H1 (cell line): ENCODE measurements around the gene SYNPO2L. TPM values are rescaled to one million over a fixed set of nuclear protein-coding genes. Genes with fewer than 3 reads are reported as not detected.

ENCODE experiments used
- CTCF ChIA-PET: fragments of 300-600 bp; sonication (Branson Sonifier 250); formaldehyde crosslinking; loops from one replicate; lab custom pipeline; 2021; ENCODE audit not compliant: partially characterized antibody; lab: Charles Lee
- POLR2A ChIA-PET: fragments of 300-600 bp; sonication (Branson Sonifier 250); formaldehyde crosslinking; loops from one replicate; lab custom pipeline; 2021; ENCODE audit warnings: inconsistent platforms; ENCODE audit not compliant: partially characterized antibody; lab: Charles Lee
- DNase-seq, 2 experiments: peaks; one replicate each; pipeline versions ENCODE4 v3.0.0 to v3.0.0-alpha.2; 2010 to 2022; ENCODE audit warnings: low spot score in 2 of 2, low read depth in 1 of 2, mixed read lengths in 1 of 2
- FAIRE-seq: peaks from 2 replicates; lab custom pipeline; 2011; peaks lifted over from hg19 to GRCh38; lab: Jason Lieb, UNC
- H2AFZ ChIP-seq: 2 replicates; pipeline ENCODE4 v1.8.1; 2012; ENCODE audit warnings: low read length, inconsistent platforms
- H2AK5ac ChIP-seq: 2 replicates; pipeline ENCODE4 v1.6.1; 2013; ENCODE audit warnings: low read depth, low read length
- H2BK120ac ChIP-seq: replicated peaks from 2 replicates; pipeline ENCODE3; 2013; ENCODE audit warnings: low read depth, low read length, inconsistent platforms
- H2BK12ac ChIP-seq: 2 replicates; pipeline ENCODE4 v1.6.1; 2013; ENCODE audit warnings: low read depth, low read length
- H2BK15ac ChIP-seq: 2 replicates; pipeline ENCODE4 v1.6.1; 2013; ENCODE audit warnings: low read length
- H2BK20ac ChIP-seq: 2 replicates; pipeline ENCODE4 v1.6.1; 2013; ENCODE audit warnings: low read length
- H2BK5ac ChIP-seq: 2 replicates; pipeline ENCODE4 v1.6.1; 2013; ENCODE audit warnings: low read depth, low read length
- H3K14ac ChIP-seq: 2 replicates; pipeline ENCODE4 v1.6.1; 2013; ENCODE audit warnings: inconsistent platforms; ENCODE audit not compliant: insufficient read length
- H3K18ac ChIP-seq: 2 replicates; pipeline ENCODE4 v1.6.1; 2013; ENCODE audit warnings: low read length; ENCODE audit errors: extremely low read depth
- H3K23ac ChIP-seq: 2 replicates; pipeline ENCODE4 v1.6.1; 2013; ENCODE audit warnings: inconsistent platforms; ENCODE audit not compliant: insufficient read length
- H3K23me2 ChIP-seq: 2 replicates; pipeline ENCODE4 v1.6.1; 2013; ENCODE audit warnings: low read depth, low read length
- H3K27ac ChIP-seq: 2 replicates; pipeline ENCODE4 v1.6.1; 2011; ENCODE audit warnings: low read depth, low read length, inconsistent platforms
- H3K27me3 ChIP-seq, 4 experiments: replicated peaks in 1 of 4; 1 replicate in 1 of 4; 2 replicates in 3 of 4; pipeline versions ENCODE4 v1.6.1 to v1.8.1; 2011 to 2013; ENCODE audit warnings: low read length in 3 of 4, mild to moderate bottlenecking in 3 of 4, inconsistent platforms in 2 of 4, mixed read lengths in 2 of 4, moderate library complexity in 1 of 4; ENCODE audit not compliant: control insufficient read depth in 3 of 4, insufficient read depth in 3 of 4; ENCODE audit errors: extremely low read depth in 1 of 4
- H3K36me3 ChIP-seq, 4 experiments: 2 replicates each; pipeline versions ENCODE4 v1.6.1 to v1.8.1; 2011 to 2013; ENCODE audit warnings: mild to moderate bottlenecking in 4 of 4, low read length in 3 of 4, moderate library complexity in 2 of 4, control low read depth in 1 of 4, inconsistent platforms in 1 of 4; ENCODE audit not compliant: insufficient read depth in 4 of 4, control insufficient read depth in 2 of 4
- H3K4ac ChIP-seq: replicated peaks from 2 replicates; pipeline ENCODE3; 2013; ENCODE audit warnings: low read length, low read depth, mixed read lengths, inconsistent platforms; ENCODE audit not compliant: insufficient read length
- H3K4me1 ChIP-seq, 4 experiments: replicated peaks in 1 of 4; 1 replicate in 1 of 4; 2 replicates in 3 of 4; pipeline versions ENCODE4 v1.6.1 to v1.8.1; 2011 to 2013; ENCODE audit warnings: low read length in 3 of 4, inconsistent platforms in 2 of 4, mixed read lengths in 1 of 4; ENCODE audit not compliant: insufficient read depth in 4 of 4, control insufficient read depth in 3 of 4
- H3K4me2 ChIP-seq, 2 experiments: 2 replicates each; pipeline versions ENCODE4 v1.6.1 to v1.8.1; 2011 to 2013; ENCODE audit warnings: low read depth in 2 of 2, low read length in 2 of 2, control low read depth in 1 of 2, inconsistent platforms in 1 of 2, mild to moderate bottlenecking in 1 of 2; ENCODE audit not compliant: insufficient read depth in 1 of 2
- H3K4me3 ChIP-seq, 4 experiments: fragments of 200-600, 300-600 bp in 1 of 4; sonication (generic), shearing (Covaris generic), sonication (Bioruptor Twin) in 1 of 4; 2 replicates each; pipeline versions ENCODE4 v1.5.1 to v1.8.1; 2011 to 2016; ENCODE audit warnings: low read length in 4 of 4, low read depth in 3 of 4, control low read depth in 2 of 4, inconsistent platforms in 2 of 4, mild to moderate bottlenecking in 2 of 4, mixed read lengths in 1 of 4, moderate library complexity in 1 of 4; ENCODE audit not compliant: insufficient read depth in 2 of 4; ENCODE audit errors: extremely low read depth in 1 of 4
- H3K56ac ChIP-seq: replicated peaks from 2 replicates; pipeline ENCODE3; 2013; ENCODE audit warnings: low read depth, mild to moderate bottlenecking, mixed read lengths, low read length, inconsistent platforms; ENCODE audit not compliant: insufficient read length
- H3K79me1 ChIP-seq: 2 replicates; pipeline ENCODE4 v1.6.1; 2013; ENCODE audit warnings: low read depth, low read length, control low read depth
- H3K79me2 ChIP-seq, 2 experiments: 2 replicates each; pipeline versions ENCODE4 v1.6.1 to v1.8.1; 2012 to 2013; ENCODE audit warnings: low read length in 2 of 2, mild to moderate bottlenecking in 2 of 2, inconsistent platforms in 1 of 2; ENCODE audit not compliant: insufficient read depth in 2 of 2, control insufficient read depth in 1 of 2
- H3K9ac ChIP-seq, 4 experiments: replicated peaks in 1 of 4; 1 replicate in 1 of 4; 2 replicates in 3 of 4; pipeline versions ENCODE4 v1.6.1 to v1.8.1; 2011 to 2013; ENCODE audit warnings: low read depth in 3 of 4, low read length in 3 of 4, control low read depth in 2 of 4, mild to moderate bottlenecking in 2 of 4, moderate library complexity in 2 of 4, inconsistent platforms in 1 of 4; ENCODE audit errors: extremely low read depth in 1 of 4
- H3K9me3 ChIP-seq, 2 experiments: 2 replicates each; pipeline versions ENCODE4 v1.6.1 to v1.8.1; 2012 to 2013; ENCODE audit warnings: mild to moderate bottlenecking in 2 of 2, moderate library complexity in 2 of 2, control low read depth in 1 of 2, inconsistent platforms in 1 of 2, low read depth in 1 of 2, low read length in 1 of 2, mixed read lengths in 1 of 2; ENCODE audit not compliant: insufficient read depth in 2 of 2
- H4K20me1 ChIP-seq, 2 experiments: replicated peaks in 1 of 2; 2 replicates each; pipeline versions ENCODE3 to v1.8.1; 2011 to 2013; ENCODE audit warnings: inconsistent platforms in 2 of 2, low read length in 2 of 2, mild to moderate bottlenecking in 1 of 2; ENCODE audit not compliant: insufficient read depth in 2 of 2, control insufficient read depth in 1 of 2
- H4K5ac ChIP-seq: 2 replicates; pipeline ENCODE4 v1.6.1; 2013; ENCODE audit warnings: low read length, low read depth, mixed read lengths, inconsistent platforms; ENCODE audit not compliant: insufficient read length
- H4K8ac ChIP-seq: 2 replicates; pipeline ENCODE4 v1.8.0; 2013; ENCODE audit warnings: mild to moderate bottlenecking, moderate library complexity, low read length, inconsistent platforms; ENCODE audit not compliant: insufficient read depth; ENCODE audit errors: extremely low read depth
- H4K91ac ChIP-seq: replicated peaks from 2 replicates; pipeline ENCODE3; 2013; ENCODE audit warnings: low read length, mixed read lengths, inconsistent platforms; ENCODE audit not compliant: insufficient read length
- SIX5 ChIP-seq: IDR thresholded peaks from 2 replicates; pipeline ENCODE4 v1.6.1; 2011; ENCODE audit warnings: mild to moderate bottlenecking, low read depth, low read length
- WGBS, 2 experiments: shearing (Covaris generic) in 1 of 2; methylation state at CpG; one replicate each; pipeline versions ENCODE4 v1.1.6 to v1.1.7; 2013 to 2015; ENCODE audit warnings: low lambda C conversion rate in 2 of 2, mixed read lengths in 2 of 2, inconsistent platforms in 1 of 2, low coverage in 1 of 2, missing lambda C conversion rate in 1 of 2; ENCODE audit not compliant: insufficient replicate concordance in 2 of 2, insufficient coverage in 1 of 2, insufficient read length in 1 of 2; ENCODE audit errors: extremely low coverage in 1 of 2, missing lambda C conversion rate in 1 of 2; 5-methylcytosine and 5-hydroxymethylcytosine counted together
- polyA plus RNA-seq, 7 experiments: library from polyadenylated mRNA; depleted of rRNA in 3 of 7; stranded (reverse) in 5 of 7; unstranded in 2 of 7; fragments of >200 nt in 5 of 7; fragments of 200-250 nt in 2 of 7; gene quantifications; 1 replicate in 5 of 7; 2 replicates in 1 of 7; 4 replicates in 1 of 7; pipeline versions ENCODE4 v1.2.1 to v1.2.3, GENCODE V29; 2011 to 2013; ENCODE audit warnings: missing spikeins in 2 of 7, mixed read lengths in 2 of 7
- total RNA-seq: library from RNA; stranded (reverse); fragmentation: NEBNext Ultra II Directional; extraction: Animal tissue kit (Norgen Biotek cat#: 25700); gene quantifications from 2 replicates; pipeline ENCODE4 v1.2.1, GENCODE V29; 2021

The SYNPO2L gene
- total and polyA plus RNA-seq, 2 of the 8 experiments (the other 6 are each of a cell fraction or from before 2014, with no cell fraction given), result 0.05 to 0.19 TPM

- H2BK120ac ChIP-seq, result no peak overlapping the region
- no peak overlapping the region for H3K18ac ChIP-seq
- FAIRE-seq (no peak), DNase-seq (no peak)
- no peak overlapping the region for H2BK12ac ChIP-seq
- no peaks in the 10 kb centered on the region for H3K36me3 ChIP-seq
- H3K14ac ChIP-seq, result no peak overlapping the region
- H2BK20ac ChIP-seq, result no peak overlapping the region
- no peaks in the 10 kb centered on the region for H3K9me3 ChIP-seq
- no peaks in the 10 kb centered on the region for H3K79me1 ChIP-seq
- H4K8ac ChIP-seq, result no peak overlapping the region
- H3K79me2 ChIP-seq, result no peaks in the 10 kb centered on the region
- no peak overlapping the region for H3K4ac ChIP-seq
- peaks cover 7% of the 10 kb centered on the region; the same call in 1 of the 2 replicates for H3K23me2 ChIP-seq
- H3K27me3 ChIP-seq, result no peaks in the 10 kb centered on the region
- no peak overlapping the region for H4K91ac ChIP-seq
- WGBS, 2 experiments, result 86% methylated on average over 2 of the region's 2 CpGs; no CpG with 5 or more reads in 1 of the 2 experiments
- no peak overlapping the region for H3K4me3 ChIP-seq
- peaks cover 0 to 13% (median 9%) of the 10 kb centered on the region in 4 experiments; a peak in 6 of 7 replicates for H3K4me1 ChIP-seq
- no peak overlapping the region for H2BK5ac ChIP-seq
- H3K56ac ChIP-seq, result no peak overlapping the region
- no peak overlapping the region for H2AFZ ChIP-seq
- no peak overlapping the region for H3K4me2 ChIP-seq
- H4K20me1 ChIP-seq, result no peaks in the 10 kb centered on the region
- no peak overlapping the region for H4K5ac ChIP-seq
- H2AK5ac ChIP-seq, result no peak overlapping the region
- no peak overlapping the region for H3K23ac ChIP-seq
- no peak overlapping the region for H3K27ac ChIP-seq
- H2BK15ac ChIP-seq, result no peak overlapping the region
- no peak overlapping the region for H3K9ac ChIP-seq
- ChIA-PET CTCF (interaction anchor here (0.6 to 14.5 kb wide), 30 partner anchors 9 to 411 kb away, joined by 3 to 271 read pairs (median 4); partner anchors contain the start of gene USP54), POLR2A (interaction anchor here (1.4 to 2.3 kb wide), 4 partner anchors 13 to 114 kb away, joined by 3 to 8 read pairs (median 5); no protein-coding TSS in a partner anchor)
- TF ChIP-seq SIX5, result no peak
These were observed 12.5 kb downstream of the SYNPO2L start for GRCh38 chr10:73643362-73643761.
